HuH-7 (cell line): ENCODE measurements around the gene C9orf50.
A peak's percentile ranks its signal among the peaks of the same experiment; 100 is the strongest.
"Not testable (repeated sequence)": the region's sequence is repeated elsewhere in the genome, so short reads cannot be mapped to it uniquely, and the experiment has no call there.

Source experiments
- DNase-seq: peaks from one replicate; pipeline ENCODE4 v3.0.0; 2011; ENCODE audit warnings: low spot score

C9orf50 gene

GRCh38 chr9:129648092-129648763 lies 27.3 kb upstream of the C9orf50 start:
- no peak for DNase-seq

- DNase-seq, result no peak
These were observed 26.7 kb upstream of the C9orf50 start for GRCh38 chr9:129647635-129648034.

- no peak for DNase-seq
These were observed 25.8 kb upstream of the C9orf50 start for GRCh38 chr9:129646654-129647053.

GRCh38 chr9:129646252-129646651 lies 25.4 kb upstream of the C9orf50 start:
- DNase-seq, result no peak

GRCh38 chr9:129644902-129645301 lies 24.0 kb upstream of the C9orf50 start:
- no peak for DNase-seq

- DNase-seq, result no peak
These were observed 23.5 kb upstream of the C9orf50 start for GRCh38 chr9:129644365-129644764.

GRCh38 chr9:129643706-129644105 lies 22.8 kb upstream of the C9orf50 start:
- DNase-seq, result no peak

- peak; percentile 100 for DNase-seq
These were observed 21.1 kb upstream of the C9orf50 start, which contains the start of gene ASB6 for GRCh38 chr9:129641750-129642585. ASB6 (minus strand) TSS chr9:129642151; CDS start chr9:129641999, 152 bp downstream.

- DNase-seq, result no peak
These were observed 20.2 kb upstream of the C9orf50 start for GRCh38 chr9:129640871-129641749.

GRCh38 chr9:129640086-129640870 lies 19.4 kb upstream of the C9orf50 start:
- DNase-seq, result no peak

GRCh38 chr9:129639756-129640085 lies 18.8 kb upstream of the C9orf50 start:
- no peak for DNase-seq

- no peak for DNase-seq
These were observed 18.2 kb upstream of the C9orf50 start for GRCh38 chr9:129639034-129639630.

- no peak for DNase-seq
These were observed 17.0 kb upstream of the C9orf50 start for GRCh38 chr9:129637673-129638439.

- no peak for DNase-seq
These were observed 16.2 kb upstream of the C9orf50 start for GRCh38 chr9:129637102-129637501.

- not testable (repeated sequence) for DNase-seq
These were observed 15.4 kb upstream of the C9orf50 start for GRCh38 chr9:129636343-129636742.

- DNase-seq, result no peak
These were observed 14.5 kb upstream of the C9orf50 start for GRCh38 chr9:129635099-129636065.

GRCh38 chr9:129633848-129634247 lies 12.9 kb upstream of the C9orf50 start:
- no peak for DNase-seq

GRCh38 chr9:129633207-129633606 lies 12.3 kb upstream of the C9orf50 start:
- DNase-seq, result no peak

- DNase-seq, result no peak
These were observed 11.6 kb upstream of the C9orf50 start for GRCh38 chr9:129632460-129632859.
